ENCODE data around the gene GOLGB1. TPM values are rescaled to one million over a fixed set of nuclear protein-coding genes. Genes with fewer than 3 reads are reported as not detected.

The GOLGB1 gene
- total RNA-seq, 2 donors from 2014 or later, result 58.3 to 64.2 TPM

DNA sequence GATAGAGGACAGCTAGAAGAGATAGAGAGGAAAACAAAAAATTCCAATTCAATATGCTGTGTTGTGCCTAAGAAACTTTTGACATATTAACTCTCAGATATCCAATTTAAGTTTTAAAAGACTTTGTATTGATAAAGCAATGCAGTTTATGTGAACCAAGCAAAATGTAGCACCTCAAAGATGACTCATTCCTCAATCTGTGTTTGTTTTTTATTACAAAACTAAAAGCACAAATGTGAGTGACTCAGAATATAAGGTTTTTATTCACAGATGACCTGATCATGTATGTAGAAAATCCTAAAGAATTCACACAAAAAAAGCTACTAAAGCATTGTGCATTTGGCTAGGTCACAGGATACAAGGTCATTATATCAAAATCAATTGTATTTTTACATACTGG is 99.9 kb downstream of the GOLGB1 start:
- intact Hi-C loops (cut with DNase I), result no loop called here
- DNase-seq (ENCODE audit: low spot score), result no peak

DNA sequence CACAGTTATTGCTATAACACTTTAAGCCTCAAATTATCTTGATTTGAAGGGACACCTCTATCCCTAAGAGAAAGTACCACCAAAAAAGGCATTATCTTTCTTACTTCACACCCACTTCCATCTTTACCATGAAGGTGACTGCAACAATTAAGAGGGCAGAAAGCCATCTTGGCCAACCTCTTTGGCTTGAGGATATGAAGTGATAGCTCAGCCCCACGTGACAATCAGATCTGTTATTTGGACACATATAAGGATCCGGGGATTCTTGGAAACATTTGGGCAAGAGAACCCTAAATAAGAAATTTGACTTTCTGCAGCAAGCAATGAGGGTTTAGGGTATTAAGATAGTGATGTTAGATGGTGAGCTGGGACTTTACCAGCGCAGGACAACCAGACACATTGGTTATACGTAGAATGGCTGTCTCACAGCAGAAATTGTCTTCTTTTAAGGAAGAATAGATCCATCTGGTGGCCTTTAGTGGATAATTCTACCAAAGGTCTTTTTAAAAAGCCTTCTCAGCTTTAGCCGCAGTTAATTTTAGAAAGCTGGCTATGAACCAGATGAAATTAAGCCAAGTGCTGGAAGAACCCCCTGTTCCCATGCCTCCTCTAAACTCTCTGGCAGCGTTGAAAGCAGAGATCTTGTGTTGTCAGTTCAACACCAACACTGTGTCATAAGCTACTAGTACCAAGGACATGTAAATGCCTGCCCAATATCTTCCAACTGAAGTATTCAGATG is 101.2 kb downstream of the GOLGB1 start:
- intact Hi-C loops (cut with DNase I), result no loop called here
- no peak for DNase-seq (ENCODE audit: low spot score)

DNA sequence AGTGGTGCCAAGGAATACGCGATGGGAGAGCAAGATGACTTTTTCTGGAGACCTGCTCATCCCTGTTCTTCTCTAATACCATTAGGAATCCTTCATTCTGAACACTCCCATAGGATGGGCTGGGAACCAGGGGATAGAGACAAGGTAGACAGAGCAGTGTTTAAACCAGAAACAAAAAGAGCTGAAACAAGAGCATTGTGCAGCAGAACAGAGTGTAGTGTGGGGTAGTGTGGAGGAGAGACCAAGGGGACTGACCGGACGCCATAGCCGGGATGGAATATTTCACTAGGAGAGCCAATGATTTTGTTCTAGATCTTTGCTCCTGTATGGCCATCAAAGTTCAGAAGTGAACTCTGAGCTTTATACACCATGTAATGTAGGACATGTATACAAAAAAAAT is 104.5 kb downstream of the GOLGB1 start:
- intact Hi-C loops (cut with DNase I), result no loop called here
- DNase-seq (ENCODE audit: low spot score), result no peak

DNA sequence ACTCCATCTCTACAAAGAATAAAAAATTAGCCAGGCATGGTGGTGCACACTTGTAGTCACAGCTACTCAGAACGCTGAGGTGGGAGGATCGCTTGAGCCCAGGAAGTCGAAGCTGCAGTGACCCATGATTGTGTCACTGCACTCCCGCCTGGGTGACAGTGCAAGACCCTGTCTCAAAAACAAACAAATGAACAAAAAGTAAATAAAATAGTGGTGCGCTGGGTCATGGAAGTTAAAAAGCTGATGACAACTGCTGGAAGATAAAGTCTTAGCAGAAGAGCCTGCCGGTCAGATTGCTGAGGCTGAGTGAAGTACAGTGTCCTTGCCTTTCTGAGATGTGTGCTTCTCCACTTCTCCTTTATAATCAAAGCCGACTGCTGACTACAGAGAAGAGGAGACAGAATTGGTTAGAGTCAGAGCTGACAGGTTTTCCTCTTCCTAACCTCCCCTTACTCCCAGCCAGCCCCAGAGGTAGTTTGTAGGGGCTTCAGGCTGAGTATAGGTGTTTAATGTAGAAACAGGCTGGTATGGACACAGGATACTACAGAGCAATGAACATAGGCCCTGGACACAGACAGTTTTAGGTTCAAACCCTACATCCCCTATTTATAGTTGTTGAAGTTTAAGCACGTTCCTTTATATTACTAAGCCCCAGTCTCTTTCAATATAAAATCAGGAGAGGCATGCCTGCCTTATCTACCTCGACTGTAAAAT is 106.8 kb downstream of the GOLGB1 start:
- intact Hi-C loops (cut with DNase I), result no loop called here
- no peak for DNase-seq (ENCODE audit: low spot score)

DNA sequence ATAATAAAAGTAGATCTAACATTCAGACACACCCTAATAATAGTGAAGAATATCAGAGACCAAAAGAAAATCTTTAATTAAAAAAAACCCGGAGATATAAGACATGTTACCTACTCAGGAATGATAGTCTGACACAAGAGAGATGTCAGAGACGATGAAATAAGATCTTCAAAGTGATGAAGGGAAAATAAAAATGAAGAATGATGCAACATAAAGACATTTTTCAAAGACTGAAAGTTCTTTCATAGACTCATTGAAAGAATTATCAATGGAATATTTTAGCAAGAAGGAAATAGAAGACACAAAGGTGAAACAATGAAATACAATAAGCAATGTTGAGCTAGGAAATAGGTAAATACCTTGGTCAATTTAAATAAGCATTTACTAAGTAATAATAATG is 108.4 kb downstream of the GOLGB1 start:
- no peak for DNase-seq (ENCODE audit: low spot score)
- intact Hi-C loops (cut with DNase I), result no loop called here

DNA sequence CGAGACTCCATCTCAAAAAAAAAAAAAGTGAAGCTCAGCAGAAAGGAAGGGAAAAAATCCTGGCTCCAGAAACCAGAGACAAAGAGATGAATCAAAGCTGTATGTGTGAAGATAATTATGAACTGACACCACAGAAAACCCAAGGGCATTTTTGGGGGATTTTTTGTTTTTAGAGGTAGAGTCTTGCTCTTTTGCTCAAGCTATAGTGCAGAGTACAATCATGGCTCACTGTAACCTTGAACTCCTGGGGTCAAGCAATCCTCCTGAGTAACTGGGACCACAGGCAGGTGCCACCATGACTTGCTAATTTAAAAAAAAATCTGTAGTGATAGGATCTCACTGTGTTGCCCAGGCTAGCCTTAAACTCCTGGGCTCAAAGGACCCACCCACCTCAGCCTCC is 111.6 kb downstream of the GOLGB1 start:
- intact Hi-C loops (cut with DNase I), result no loop called here

DNA sequence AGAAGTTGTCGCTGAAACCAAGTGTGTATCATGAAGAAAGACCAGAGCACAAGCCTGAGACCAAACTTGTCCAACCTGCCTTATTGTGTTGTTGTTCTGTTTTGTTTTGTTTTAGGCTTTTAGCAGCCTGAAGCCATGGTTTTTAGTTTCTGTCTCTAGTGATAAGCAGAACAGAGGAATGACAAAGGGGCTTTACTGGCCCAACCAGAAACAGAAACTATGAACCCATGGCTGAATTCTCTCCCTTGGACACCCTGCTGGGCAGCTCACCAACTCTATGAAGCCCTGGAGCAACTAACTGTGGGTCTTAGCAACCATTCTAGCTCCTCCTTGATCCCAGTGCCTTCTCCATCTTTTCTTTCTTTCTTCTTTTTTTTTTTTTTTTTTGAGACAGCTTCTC is 119.2 kb downstream of the GOLGB1 start:
- intact Hi-C loops (cut with DNase I), result no loop called here
- DNase-seq (ENCODE audit: low spot score), result no peak

More for the DNA sequence above, 111.6 kb downstream of the GOLGB1 start:
- no peak for DNase-seq (ENCODE audit: low spot score)

DNA sequence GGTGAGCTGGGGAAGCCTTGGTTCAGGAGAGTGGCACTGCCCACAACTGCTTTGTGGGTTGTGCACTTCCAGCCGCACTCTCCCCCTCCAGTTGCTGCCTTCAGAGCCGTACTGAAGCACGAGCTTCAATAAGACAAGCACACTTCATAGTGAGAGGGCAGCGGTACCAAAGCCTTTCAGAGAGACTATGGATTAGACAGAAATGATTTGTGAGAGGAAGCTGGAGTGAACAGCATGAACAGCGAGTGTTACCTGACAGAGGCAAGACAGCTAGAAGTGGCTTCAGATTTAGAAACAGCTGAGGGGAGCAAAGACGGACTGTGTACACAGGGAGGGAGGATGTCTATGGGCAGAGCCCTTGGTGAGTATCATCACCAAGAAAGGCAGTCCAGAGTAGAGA is 119.9 kb downstream of the GOLGB1 start:
- intact Hi-C loops (cut with DNase I), result no loop called here

DNA sequence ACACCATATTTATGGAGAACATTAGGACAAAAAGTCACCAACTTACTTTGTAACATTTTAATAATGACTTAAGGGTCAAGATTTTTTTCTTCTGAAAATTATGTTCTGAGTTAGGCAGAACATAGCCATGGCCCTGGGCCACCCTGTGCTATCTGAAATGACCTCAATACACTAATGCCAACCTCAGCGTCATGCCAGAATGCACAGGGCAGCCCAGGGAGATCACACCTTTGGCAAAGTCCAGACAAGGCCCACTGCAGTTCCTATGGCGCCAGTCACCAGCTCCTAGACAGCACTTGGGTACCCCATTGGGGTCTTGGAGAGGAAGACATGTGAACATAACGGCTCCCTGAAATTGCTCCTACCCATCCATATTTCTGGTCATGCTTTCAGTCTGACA is 121.9 kb downstream of the GOLGB1 start:
- intact Hi-C loops (cut with DNase I), result no loop called here
- no peak for DNase-seq (ENCODE audit: low spot score)

More for the DNA sequence above, 119.9 kb downstream of the GOLGB1 start:
- DNase-seq (ENCODE audit: low spot score), result no peak

DNA sequence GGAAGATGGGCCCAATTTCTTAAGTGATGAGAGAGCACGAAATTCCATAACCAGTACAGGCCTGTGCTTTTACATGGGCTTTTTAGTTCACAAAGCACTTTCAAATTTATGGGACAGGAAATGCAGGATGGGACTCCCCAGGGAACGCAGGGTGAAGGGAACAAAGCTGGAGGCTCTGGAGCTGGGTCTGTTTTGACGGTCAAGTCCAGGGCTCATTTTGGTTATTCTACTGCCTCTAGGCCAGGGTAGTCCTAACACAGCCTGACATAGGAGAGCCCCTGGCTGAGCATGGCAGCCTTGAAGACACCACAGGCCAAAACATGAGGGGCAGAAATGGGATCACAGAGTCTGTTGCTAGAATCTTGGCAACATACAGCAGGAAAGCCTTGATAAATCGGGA is 122.3 kb downstream of the GOLGB1 start:
- no peak for DNase-seq (ENCODE audit: low spot score)
- intact Hi-C loops (cut with DNase I), result no loop called here

DNA sequence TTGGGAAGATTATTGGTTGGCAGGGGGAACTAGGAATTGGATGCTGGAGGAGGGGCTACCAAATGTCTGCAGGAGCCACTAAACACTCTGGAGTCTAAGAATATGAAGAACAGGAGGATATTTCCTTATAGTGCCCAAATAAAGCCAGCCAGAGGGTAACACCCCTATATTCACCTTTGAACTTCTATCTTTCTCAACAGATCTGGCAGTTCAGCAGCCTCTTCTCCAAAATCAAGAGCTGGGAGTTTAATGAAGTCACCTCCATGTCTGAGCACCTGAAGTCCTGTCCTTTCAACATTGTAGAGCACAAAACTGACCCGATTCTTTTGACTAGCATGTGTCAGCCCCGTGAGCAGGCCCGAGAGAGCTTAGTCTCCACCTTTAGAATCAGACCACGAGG is 123.0 kb downstream of the GOLGB1 start:
- intact Hi-C loops (cut with DNase I), result no loop called here
- no peak for DNase-seq (ENCODE audit: low spot score)

DNA sequence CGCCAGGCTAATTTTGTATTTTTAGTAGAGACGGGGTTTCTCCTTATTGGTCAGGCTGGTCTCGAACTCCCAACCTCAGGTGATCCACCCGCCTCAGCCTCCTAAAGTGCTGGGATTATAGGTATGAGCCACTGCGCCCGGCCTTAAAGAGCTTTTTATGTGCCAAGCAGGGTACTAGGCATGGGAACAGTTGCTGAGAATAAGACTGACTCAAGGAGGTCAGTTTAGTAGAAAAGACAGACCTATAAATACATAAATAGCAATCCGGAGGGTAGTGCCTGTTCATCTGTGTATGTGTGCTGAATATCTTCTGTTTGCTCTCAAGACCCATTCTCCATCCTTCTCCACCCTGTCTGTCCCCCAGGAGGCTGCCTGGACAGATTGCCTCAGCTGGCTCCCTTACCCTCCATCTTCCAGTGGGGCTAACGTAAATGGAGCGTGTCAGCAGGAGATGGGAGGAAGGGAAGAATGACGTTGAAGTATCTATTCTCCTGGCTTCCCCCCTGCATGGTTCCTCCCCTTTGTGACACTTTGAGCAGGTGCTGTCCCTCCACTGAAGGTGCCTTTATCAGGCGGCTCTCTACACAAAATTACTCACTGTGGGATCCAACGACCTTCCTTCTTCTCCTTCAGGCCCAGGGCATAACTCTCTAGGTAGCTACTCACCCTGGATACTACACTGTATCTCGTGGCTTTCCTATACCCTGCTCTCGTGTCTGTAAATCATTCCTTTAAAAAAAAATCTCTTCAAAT is 125.2 kb downstream of the GOLGB1 start:
- no peak for DNase-seq (ENCODE audit: low spot score)
- intact Hi-C loops (cut with DNase I), result no loop called here

DNA sequence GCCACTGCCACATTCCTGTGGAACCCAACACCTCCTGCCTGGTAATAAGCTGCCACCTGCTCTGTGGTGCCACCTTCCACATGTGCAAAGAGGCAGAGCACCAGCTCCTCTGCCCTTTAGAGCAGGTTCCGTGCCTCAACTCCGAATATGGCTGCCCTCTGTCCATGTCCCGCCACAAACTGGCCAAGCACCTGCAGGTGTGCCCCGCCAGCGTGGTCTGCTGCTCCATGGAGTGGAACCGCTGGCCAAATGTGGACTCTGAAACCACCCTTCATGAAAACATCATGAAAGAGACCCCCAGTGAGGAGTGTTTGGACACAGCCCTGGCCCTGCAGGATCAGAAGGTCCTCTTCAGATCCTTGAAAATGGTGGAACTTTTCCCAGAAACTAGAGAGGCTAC is 128.1 kb downstream of the GOLGB1 start:
- intact Hi-C loops (cut with DNase I), result no loop called here
- DNase-seq (ENCODE audit: low spot score), result no peak

DNA sequence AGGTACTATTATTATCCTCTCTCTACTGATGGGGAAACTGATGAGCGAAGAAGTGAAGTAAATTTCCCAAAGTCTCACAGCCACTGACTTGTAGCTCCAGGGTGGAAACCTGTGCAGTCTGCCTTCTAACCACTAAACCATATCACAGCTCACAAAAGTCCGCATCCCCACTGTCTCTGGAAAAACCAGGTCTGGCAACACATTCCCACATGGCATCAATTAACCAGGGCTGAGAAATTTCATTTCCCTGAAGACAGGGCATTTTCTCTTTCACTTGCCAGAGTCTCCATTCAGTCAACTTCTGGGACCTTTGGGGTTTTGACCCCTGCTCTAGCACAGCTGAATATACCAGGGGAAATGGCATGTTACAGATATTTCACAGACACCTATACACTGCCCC is 129.8 kb downstream of the GOLGB1 start:
- no peak for DNase-seq (ENCODE audit: low spot score)
- intact Hi-C loops (cut with DNase I), result no loop called here

Other genes starting within 250 kb of the GOLGB1 start
- gene POLQ, start 203.8 kb downstream of the GOLGB1 start, total RNA-seq, result under 1 TPM; 0.23 to 0.48 TPM
- not detected for gene ARGFX, start 181.8 kb downstream of the GOLGB1 start, total RNA-seq
- gene FBXO40, start 156.4 kb downstream of the GOLGB1 start, total RNA-seq, result 1 to 10 TPM in 1 of 2 donors, under 1 TPM in 1; 0.83 to 1.5 TPM
- gene HCLS1, start 88.8 kb downstream of the GOLGB1 start, total RNA-seq, result 10 to 100 TPM; 33.8 to 72.0 TPM
- gene IQCB1, start 85.3 kb upstream of the GOLGB1 start, total RNA-seq, result 10 to 100 TPM; 11.6 to 13.8 TPM
- 1 to 10 TPM; 5.0 to 7.9 TPM for gene EAF2, start 85.5 kb upstream of the GOLGB1 start, total RNA-seq
- 1 to 10 TPM; 2.0 to 2.1 TPM for gene SLC15A2, start 144.7 kb upstream of the GOLGB1 start, total RNA-seq